HCT116 (cell line): ENCODE measurements around the gene NEDD4. TPM values are rescaled to one million over a fixed set of nuclear protein-coding genes. Genes with fewer than 3 reads are reported as not detected.

Source experiments
- ATAC-seq: fragments of 200-7000 bp; cut with Tn5 transposase; 2 replicates; pipeline ENCODE4 v1.9.1; 2020; ENCODE audit warnings: mild to moderate bottlenecking, moderate library complexity
- BruUV-seq: library from RNA; stranded (reverse); fragments of 400-500 nt; replicated peaks from 2 replicates; lab custom pipeline; 2021; lab: Mats Ljungman, UMichigan
- CTCF ChIA-PET: fragments of 300-600 bp; sonication (Branson Sonifier 250); formaldehyde crosslinking; loops from one replicate; lab custom pipeline; 2021; ENCODE audit warnings: antibody characterized with exemption; lab: Charles Lee
- POLR2A ChIA-PET: fragments of 300-600, 350-600 bp; sonication (Branson Sonifier 250); formaldehyde crosslinking; loops from one replicate; lab custom pipeline; 2021; ENCODE audit warnings: antibody characterized with exemption; lab: Charles Lee
- RAD21 ChIA-PET, 2 experiments: fragments of 300-600 bp; sonication (Branson Sonifier 250); formaldehyde crosslinking; loops; one replicate each; lab custom pipeline; 2023; ENCODE audit warnings: low total read pairs in 2 of 2; ENCODE audit not compliant: uncharacterized antibody in 2 of 2, unreplicated experiment in 2 of 2, low non-redundant PET in 1 of 2; lab: Charles Lee
- DNase-seq: peaks from one replicate; pipeline ENCODE4 v3.0.0-alpha.2; 2010; ENCODE audit warnings: low read depth, low spot score
- H2AFZ ChIP-seq: fragments of 200-600 bp; shearing (Covaris generic), sonication (generic); 2 replicates; pipeline ENCODE4 v1.6.1; 2017; ENCODE audit warnings: low read depth, mixed run types, mixed read lengths, antibody characterized with exemption, low read length; ENCODE audit not compliant: poor library complexity, severe bottlenecking
- H3K27ac ChIP-seq: 2 replicates; pipeline ENCODE4 v1.5.1; 2012; ENCODE audit warnings: low read depth, low read length
- H3K27me3 ChIP-seq: fragments of 200-600 bp; sonication (generic); 2 replicates; pipeline ENCODE4 v1.6.1; 2016; ENCODE audit warnings: mixed run types, low read length, mixed read lengths; ENCODE audit not compliant: insufficient read depth
- H3K36me3 ChIP-seq, 2 experiments: fragments of 200-500 bp in 1 of 2; fragments of 200-600 bp in 1 of 2; sonication (Bioruptor generic) in 1 of 2; sonication (generic) in 1 of 2; 2 replicates each; pipeline versions ENCODE4 v1.5.1 to v1.6.1; 2014 to 2016; ENCODE audit warnings: low read length in 2 of 2, inconsistent platforms in 1 of 2, mixed read lengths in 1 of 2, mixed run types in 1 of 2; ENCODE audit not compliant: insufficient read depth in 2 of 2, control insufficient read depth in 1 of 2
- H3K4me1 ChIP-seq, 2 experiments: fragments of 200-600 bp in 1 of 2; sonication (generic) in 1 of 2; 2 replicates each; pipeline versions ENCODE4 v1.5.1 to v1.6.1; 2012 to 2017; ENCODE audit warnings: low read length in 2 of 2, inconsistent platforms in 1 of 2, mild to moderate bottlenecking in 1 of 2, mixed read lengths in 1 of 2, mixed run types in 1 of 2, moderate library complexity in 1 of 2; ENCODE audit not compliant: insufficient read depth in 2 of 2, control insufficient read depth in 1 of 2
- H3K4me2 ChIP-seq: fragments of 200-600 bp; sonication (generic); 2 replicates; pipeline ENCODE4 v1.6.1; 2017; ENCODE audit warnings: mixed run types, low read length, mixed read lengths
- H3K4me3 ChIP-seq, 2 experiments: fragments of 200-600 bp in 1 of 2; sonication (generic) in 1 of 2; replicated peaks in 1 of 2; 2 replicates each; pipeline ENCODE4 v1.5.1; 2011 to 2016; ENCODE audit warnings: low read length in 2 of 2, control low read depth in 1 of 2, low read depth in 1 of 2, mild to moderate bottlenecking in 1 of 2, mixed read lengths in 1 of 2, mixed run types in 1 of 2
- H3K79me2 ChIP-seq: fragments of 200-600 bp; sonication (generic); 2 replicates; pipeline ENCODE4 v1.6.1; 2017; ENCODE audit warnings: mild to moderate bottlenecking, mixed run types, low read length, moderate library complexity, mixed read lengths; ENCODE audit not compliant: insufficient read depth
- H3K9ac ChIP-seq: fragments of 200-600 bp; sonication (generic); 2 replicates; pipeline ENCODE4 v1.6.1; 2016; ENCODE audit warnings: low read length, mixed read lengths
- H3K9me2 ChIP-seq: fragments of 200-600 bp; sonication (generic), shearing (Covaris generic); 2 replicates; pipeline ENCODE4 v1.6.1; 2017; ENCODE audit warnings: mixed run types, mild to moderate bottlenecking, moderate library complexity; ENCODE audit not compliant: insufficient read depth
- H3K9me3 ChIP-seq, 2 experiments: fragments of 200-500 bp in 1 of 2; fragments of 200-600 bp in 1 of 2; sonication (Bioruptor generic) in 1 of 2; sonication (generic) in 1 of 2; 2 replicates each; pipeline ENCODE4 v1.6.1; 2014 to 2017; ENCODE audit warnings: low read length in 2 of 2, mixed read lengths in 2 of 2, inconsistent platforms in 1 of 2, low read depth in 1 of 2, mild to moderate bottlenecking in 1 of 2, mixed run types in 1 of 2, moderate library complexity in 1 of 2; ENCODE audit not compliant: control insufficient read depth in 1 of 2, insufficient read depth in 1 of 2
- H4K20me1 ChIP-seq: fragments of 200-600 bp; sonication (generic), shearing (Covaris generic); 2 replicates; pipeline ENCODE4 v1.6.1; 2017; ENCODE audit warnings: mixed run types, mild to moderate bottlenecking, moderate library complexity; ENCODE audit not compliant: insufficient read depth
- CBX3 ChIP-seq: IDR thresholded peaks from 2 replicates; pipeline ENCODE4 v1.6.1; 2012; ENCODE audit warnings: low read depth
- CEBPB ChIP-seq: IDR thresholded peaks from 2 replicates; pipeline ENCODE4 v1.6.1; 2012; ENCODE audit warnings: low read depth
- EGR1 ChIP-seq: IDR thresholded peaks from 2 replicates; pipeline ENCODE4 v1.6.1; 2012; ENCODE audit warnings: low read depth
- ELF1 ChIP-seq: IDR thresholded peaks from 2 replicates; pipeline ENCODE4 v1.6.1; 2012; ENCODE audit warnings: low read depth, borderline replicate concordance
- EZH2 ChIP-seq: fragments of 200-600 bp; sonication (generic); IDR thresholded peaks from 2 replicates; pipeline ENCODE4 v1.6.1; 2017; ENCODE audit warnings: antibody characterized with exemption, mixed run types
- EZH2phosphoT487 ChIP-seq: fragments of 200-600 bp; IDR thresholded peaks from 2 replicates; pipeline ENCODE4 v1.6.1; 2018; ENCODE audit warnings: antibody characterized with exemption, borderline replicate concordance
- FOSL1 ChIP-seq: IDR thresholded peaks from 2 replicates; pipeline ENCODE4 v1.6.1; 2012; ENCODE audit warnings: low read depth
- JUND ChIP-seq: IDR thresholded peaks from 2 replicates; pipeline ENCODE4 v1.6.1; 2012
- POLR2A ChIP-seq: IDR thresholded peaks from 2 replicates; pipeline ENCODE4 v1.7.0; 2011; ENCODE audit warnings: borderline replicate concordance; ENCODE audit not compliant: insufficient read depth, insufficient read length; ENCODE audit errors: extremely low read depth
- RAD21 ChIP-seq: IDR thresholded peaks from 2 replicates; pipeline ENCODE4 v1.6.1; 2012; ENCODE audit warnings: low read depth, mild to moderate bottlenecking
- SIN3A ChIP-seq: IDR thresholded peaks from 2 replicates; pipeline ENCODE4 v1.6.1; 2012; ENCODE audit warnings: low read depth
- SP1 ChIP-seq: IDR thresholded peaks from 2 replicates; pipeline ENCODE4 v1.6.1; 2012; ENCODE audit warnings: low read depth
- SRF ChIP-seq: IDR thresholded peaks from 2 replicates; pipeline ENCODE4 v1.6.1; 2012; ENCODE audit warnings: low read depth
- TCF7L2 ChIP-seq: IDR thresholded peaks from 2 replicates; pipeline ENCODE4 v1.7.0; 2011; ENCODE audit warnings: borderline replicate concordance, inconsistent platforms; ENCODE audit not compliant: insufficient read depth, insufficient read length; ENCODE audit errors: extremely low read depth
- YY1 ChIP-seq: IDR thresholded peaks from 2 replicates; pipeline ENCODE4 v1.6.1; 2011; ENCODE audit warnings: low read length, low read depth, moderate library complexity, mild to moderate bottlenecking; ENCODE audit not compliant: insufficient replicate concordance; ENCODE audit errors: extremely low read depth
- ZNF274 ChIP-seq: fragments of 200-500 bp; sonication (Bioruptor generic); IDR thresholded peaks from 2 replicates; pipeline ENCODE4 v1.6.1; 2014; ENCODE audit warnings: mild to moderate bottlenecking, low read depth, low read length, inconsistent platforms
- intact Hi-C: fragments of 100-400 bp; cut with micrococcal nuclease; formaldehyde crosslinking; loops from 2 replicates; pipeline ENCODE4 v1.10.0; 2022
- total RNA-seq: library from RNA; stranded (reverse); gene quantifications from one replicate; pipeline ENCODE4 v1.2.1, GENCODE V29; 2021; ENCODE audit not compliant: unreplicated experiment
- TF ChIP-seq, protein P1 (sequence below): IDR thresholded peaks from 2 replicates; pipeline ENCODE4 v1.6.1; 2011; ENCODE audit warnings: mild to moderate bottlenecking, low read length, moderate library complexity; ENCODE audit not compliant: insufficient replicate concordance; ENCODE audit errors: extremely low read depth
- TF ChIP-seq, protein P2 (sequence below), 3 experiments: fragments of 200-600 bp in 1 of 3; sonication (generic) in 1 of 3; IDR thresholded peaks in 2 of 3; conservative IDR thresholded peaks in 1 of 3; 2 replicates each; pipeline ENCODE4 v1.5.1; 2012 to 2017; ENCODE audit warnings: low read depth in 2 of 3, low read length in 2 of 3, antibody characterized with exemption in 1 of 3, borderline replicate concordance in 1 of 3, control low read depth in 1 of 3, mild to moderate bottlenecking in 1 of 3, mixed read lengths in 1 of 3, mixed run types in 1 of 3, moderate library complexity in 1 of 3; ENCODE audit not compliant: insufficient read depth in 1 of 3
- TF ChIP-seq, protein P3 (sequence below): IDR thresholded peaks from 2 replicates; pipeline ENCODE4 v1.6.1; 2012
- TF ChIP-seq, protein P4 (sequence below): IDR thresholded peaks from 2 replicates; pipeline ENCODE4 v1.6.1; 2012

NEDD4 gene
- total RNA-seq, 1 experiment from 2014 or later: 13.7 TPM

DNA sequence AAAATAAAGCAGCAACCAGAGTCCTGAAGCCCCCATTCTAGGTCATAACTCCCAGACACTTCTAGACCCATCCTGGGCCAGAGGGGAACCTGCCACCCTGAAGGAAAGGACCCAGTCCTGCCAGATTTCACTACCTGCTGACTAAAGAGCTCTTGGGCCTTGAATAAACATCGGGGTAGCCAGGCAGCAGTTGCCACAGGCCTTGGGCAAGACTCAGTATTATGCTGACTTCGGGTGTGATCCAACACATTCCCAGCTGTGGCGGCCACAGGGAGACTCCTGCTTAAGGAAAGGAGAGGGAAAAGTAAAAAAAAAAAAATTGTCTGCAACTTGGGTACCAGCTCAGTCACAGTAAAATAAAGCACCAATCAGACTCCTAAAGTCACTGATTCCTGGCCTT, 23.8 kb downstream of the NEDD4 start:
- CTCF ChIA-PET: no interaction called here
- POLR2A ChIA-PET: no interaction called here
- H3K36me3 ChIP-seq: no peaks in the 10 kb centered on the region
- no peak for ATAC-seq
- H3K9me3 ChIP-seq: no peaks in the 10 kb centered on the region
- no peaks in the 10 kb centered on the region for H3K4me1 ChIP-seq
- intact Hi-C loops: no loop called here
- no peak overlapping the region for H3K27ac ChIP-seq
- H3K27me3 ChIP-seq: no peaks in the 10 kb centered on the region
- no peak for DNase-seq
- no peak overlapping the region for H3K9ac ChIP-seq
- no peaks in the 10 kb centered on the region; the same call in 1 of the 2 replicates for H3K79me2 ChIP-seq
- TF ChIP-seq EZH2phosphoT487 (no peak), TCF7L2 (no peak), SIN3A (no peak), EZH2 (no peak), ZNF274 (no peak), POLR2A (no peak), CEBPB (no peak), SP1 (no peak), CBX3 (no peak), EGR1 (no peak), ELF1 (no peak), YY1 (no peak), RAD21 (no peak), FOSL1 (no peak), JUND (no peak), SRF (no peak)
- TF ChIP-seq, protein P1, sequence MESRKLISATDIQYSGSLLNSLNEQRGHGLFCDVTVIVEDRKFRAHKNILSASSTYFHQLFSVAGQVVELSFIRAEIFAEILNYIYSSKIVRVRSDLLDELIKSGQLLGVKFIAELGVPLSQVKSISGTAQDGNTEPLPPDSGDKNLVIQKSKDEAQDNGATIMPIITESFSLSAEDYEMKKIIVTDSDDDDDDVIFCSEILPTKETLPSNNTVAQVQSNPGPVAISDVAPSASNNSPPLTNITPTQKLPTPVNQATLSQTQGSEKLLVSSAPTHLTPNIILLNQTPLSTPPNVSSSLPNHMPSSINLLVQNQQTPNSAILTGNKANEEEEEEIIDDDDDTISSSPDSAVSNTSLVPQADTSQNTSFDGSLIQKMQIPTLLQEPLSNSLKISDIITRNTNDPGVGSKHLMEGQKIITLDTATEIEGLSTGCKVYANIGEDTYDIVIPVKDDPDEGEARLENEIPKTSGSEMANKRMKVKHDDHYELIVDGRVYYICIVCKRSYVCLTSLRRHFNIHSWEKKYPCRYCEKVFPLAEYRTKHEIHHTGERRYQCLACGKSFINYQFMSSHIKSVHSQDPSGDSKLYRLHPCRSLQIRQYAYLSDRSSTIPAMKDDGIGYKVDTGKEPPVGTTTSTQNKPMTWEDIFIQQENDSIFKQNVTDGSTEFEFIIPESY: no peak
- TF ChIP-seq, protein P2, sequence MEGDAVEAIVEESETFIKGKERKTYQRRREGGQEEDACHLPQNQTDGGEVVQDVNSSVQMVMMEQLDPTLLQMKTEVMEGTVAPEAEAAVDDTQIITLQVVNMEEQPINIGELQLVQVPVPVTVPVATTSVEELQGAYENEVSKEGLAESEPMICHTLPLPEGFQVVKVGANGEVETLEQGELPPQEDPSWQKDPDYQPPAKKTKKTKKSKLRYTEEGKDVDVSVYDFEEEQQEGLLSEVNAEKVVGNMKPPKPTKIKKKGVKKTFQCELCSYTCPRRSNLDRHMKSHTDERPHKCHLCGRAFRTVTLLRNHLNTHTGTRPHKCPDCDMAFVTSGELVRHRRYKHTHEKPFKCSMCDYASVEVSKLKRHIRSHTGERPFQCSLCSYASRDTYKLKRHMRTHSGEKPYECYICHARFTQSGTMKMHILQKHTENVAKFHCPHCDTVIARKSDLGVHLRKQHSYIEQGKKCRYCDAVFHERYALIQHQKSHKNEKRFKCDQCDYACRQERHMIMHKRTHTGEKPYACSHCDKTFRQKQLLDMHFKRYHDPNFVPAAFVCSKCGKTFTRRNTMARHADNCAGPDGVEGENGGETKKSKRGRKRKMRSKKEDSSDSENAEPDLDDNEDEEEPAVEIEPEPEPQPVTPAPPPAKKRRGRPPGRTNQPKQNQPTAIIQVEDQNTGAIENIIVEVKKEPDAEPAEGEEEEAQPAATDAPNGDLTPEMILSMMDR (IDR thresholded peaks at IDR 0.05 in 2 of 3, conservative IDR thresholded peaks at IDR 0.05 in 1 of 3; ENCODE audit: borderline replicate concordance in 1 of 3, insufficient read depth in 1 of 3, low read depth in 2 of 3, low read length in 2 of 3): no peak
- TF ChIP-seq, protein P3, sequence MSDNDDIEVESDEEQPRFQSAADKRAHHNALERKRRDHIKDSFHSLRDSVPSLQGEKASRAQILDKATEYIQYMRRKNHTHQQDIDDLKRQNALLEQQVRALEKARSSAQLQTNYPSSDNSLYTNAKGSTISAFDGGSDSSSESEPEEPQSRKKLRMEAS: no peak
- TF ChIP-seq, protein P4, sequence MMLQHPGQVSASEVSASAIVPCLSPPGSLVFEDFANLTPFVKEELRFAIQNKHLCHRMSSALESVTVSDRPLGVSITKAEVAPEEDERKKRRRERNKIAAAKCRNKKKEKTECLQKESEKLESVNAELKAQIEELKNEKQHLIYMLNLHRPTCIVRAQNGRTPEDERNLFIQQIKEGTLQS: no peak
- TF ChIP-seq, all 23 proteins: peak for 0
- H3K4me2 ChIP-seq: no peak overlapping the region
- H3K9me2 ChIP-seq: no peaks in the 10 kb centered on the region; the same call in 1 of the 2 replicates
- no peaks in the 10 kb centered on the region for H4K20me1 ChIP-seq
- no TSS peak for BruUV-seq
- H2AFZ ChIP-seq: no peak overlapping the region
- no peak overlapping the region for H3K4me3 ChIP-seq
- RAD21 ChIA-PET: no interaction called here
